KMS-11 (cell line): Measurements from ENCODE around the gene ARHGAP22.

ENCODE experiments used
- H2AFZ ChIP-seq: fragments of 200-600 bp; sonication (generic); 2 replicates; pipeline ENCODE4 v1.6.1; 2016; ENCODE audit warnings: antibody characterized with exemption, mixed run types, low read depth
- H3K27ac ChIP-seq: fragments of 200-600 bp; sonication (generic); 2 replicates; pipeline ENCODE4 v1.6.1; 2016; ENCODE audit warnings: mild to moderate bottlenecking, mixed run types
- H3K27me3 ChIP-seq: fragments of 200-600 bp; sonication (generic); 2 replicates; pipeline ENCODE4 v1.6.1; 2017; ENCODE audit warnings: mild to moderate bottlenecking, low read depth, mixed run types, moderate library complexity; ENCODE audit not compliant: insufficient read depth
- H3K36me3 ChIP-seq: fragments of 200-600 bp; sonication (generic); 2 replicates; pipeline ENCODE4 v1.6.1; 2017; ENCODE audit warnings: mild to moderate bottlenecking, mixed run types; ENCODE audit not compliant: insufficient read depth
- H3K4me1 ChIP-seq: fragments of 200-600 bp; sonication (generic); 2 replicates; pipeline ENCODE4 v1.6.1; 2016; ENCODE audit warnings: mild to moderate bottlenecking, low read depth, mixed run types; ENCODE audit not compliant: poor library complexity, severe bottlenecking
- H3K4me2 ChIP-seq: fragments of 200-600 bp; sonication (generic); 2 replicates; pipeline ENCODE4 v1.7.0; 2016; ENCODE audit warnings: mild to moderate bottlenecking, mixed run types
- H3K4me3 ChIP-seq: fragments of 200-600 bp; sonication (generic); IDR thresholded peaks from 2 replicates; pipeline ENCODE4 v1.6.1; 2017; ENCODE audit warnings: low read depth, low read length, mixed read lengths; ENCODE audit not compliant: insufficient read depth
- H3K79me2 ChIP-seq: fragments of 200-600 bp; sonication (generic); 2 replicates; pipeline ENCODE4 v1.6.1; 2016; ENCODE audit warnings: low read depth, mixed run types; ENCODE audit not compliant: insufficient read depth
- H3K9ac ChIP-seq: fragments of 200-600 bp; sonication (generic); 2 replicates; pipeline ENCODE4 v1.6.1; 2016; ENCODE audit warnings: mild to moderate bottlenecking, mixed run types
- H4K20me1 ChIP-seq: fragments of 200-600 bp; sonication (generic); 2 replicates; pipeline ENCODE4 v1.6.1; 2016; ENCODE audit warnings: mild to moderate bottlenecking, mixed run types; ENCODE audit not compliant: insufficient read depth
- CTCF ChIP-seq: fragments of 200-600 bp; sonication (generic); conservative IDR thresholded peaks from 2 replicates; pipeline ENCODE4 v1.6.1; 2017; ENCODE audit warnings: low read depth, mild to moderate bottlenecking, antibody characterized with exemption, low read length, moderate library complexity, mixed read lengths

ARHGAP22 gene

GRCh38 chr10:48494073-48494472 lies 110.8 kb downstream of the ARHGAP22 start:
- H3K79me2 ChIP-seq: no peaks in the 10 kb centered on the region
- H3K36me3 ChIP-seq: no peaks in the 10 kb centered on the region
- H4K20me1 ChIP-seq: no peaks in the 10 kb centered on the region
- H3K9ac ChIP-seq: no peak overlapping the region
- no peak overlapping the region for H3K4me2 ChIP-seq
- H3K4me1 ChIP-seq: no peaks in the 10 kb centered on the region
- TF ChIP-seq CTCF: no peak
- no peak overlapping the region for H2AFZ ChIP-seq
- H3K27me3 ChIP-seq: no peaks in the 10 kb centered on the region
- H3K4me3 ChIP-seq: no peak overlapping the region
- H3K27ac ChIP-seq: no peak overlapping the region

- Histone ChIP-seq H3K4me3 (no peak overlapping the region), H3K4me2 (no peak overlapping the region), H3K79me2 (no peaks in the 10 kb centered on the region)
These were observed 111.6 kb downstream of the ARHGAP22 start for GRCh38 chr10:48493083-48493871.

GRCh38 chr10:48492201-48492600 lies 112.7 kb downstream of the ARHGAP22 start:
- Histone ChIP-seq H4K20me1 (no peaks in the 10 kb centered on the region), H3K36me3 (no peaks in the 10 kb centered on the region), H3K4me3 (no peak overlapping the region), H3K27me3 (no peaks in the 10 kb centered on the region), H3K4me2 (no peak overlapping the region), H3K9ac (no peak overlapping the region), H3K4me1 (no peaks in the 10 kb centered on the region), H3K79me2 (no peaks in the 10 kb centered on the region), H2AFZ (no peak overlapping the region), H3K27ac (no peak overlapping the region)
- TF ChIP-seq CTCF: no peak

More at GRCh38 chr10:48493083-48493871, 111.6 kb downstream of the ARHGAP22 start:
- H3K27me3 ChIP-seq: no peaks in the 10 kb centered on the region
- H3K36me3 ChIP-seq: no peaks in the 10 kb centered on the region
- no peak for TF ChIP-seq CTCF
- no peaks in the 10 kb centered on the region for H4K20me1 ChIP-seq
- H2AFZ ChIP-seq: no peak overlapping the region
- H3K4me1 ChIP-seq: no peaks in the 10 kb centered on the region
- no peak overlapping the region for H3K9ac ChIP-seq
- no peak overlapping the region for H3K27ac ChIP-seq

GRCh38 chr10:48491392-48492139 lies 113.3 kb downstream of the ARHGAP22 start:
- Histone ChIP-seq H3K4me1 (no peaks in the 10 kb centered on the region), H3K79me2 (no peaks in the 10 kb centered on the region), H3K36me3 (no peaks in the 10 kb centered on the region), H3K27ac (no peak overlapping the region), H3K9ac (no peak overlapping the region), H3K4me3 (no peak overlapping the region), H2AFZ (no peak overlapping the region), H4K20me1 (no peaks in the 10 kb centered on the region), H3K4me2 (no peak overlapping the region), H3K27me3 (no peaks in the 10 kb centered on the region)
- TF ChIP-seq CTCF: no peak
